ENCODE measurements around the gene UAP1L1.

The UAP1L1 gene

GRCh38 chr9:137053944-137054931, 23.1 kb upstream of the UAP1L1 start, which contains the start of gene ENTPD2:
TSS of gene ENTPD2 (minus strand) at chr9:137054061. CDS start at chr9:137053997, 64 bp downstream.
- H2AFZ ChIP-seq (ENCODE audit: low read depth, low read length, severe bottlenecking), result no peak within 1 kb of the TSS
- H3K9me2 ChIP-seq (replicated peaks; ENCODE audit: insufficient read depth, low read length), result no peaks in the 10 kb centered on the region
- no peaks in the 10 kb centered on the region for H3K9me3 ChIP-seq (ENCODE audit: insufficient read depth, low read length)
- no peaks in the 10 kb centered on the region for H3F3A ChIP-seq (ENCODE audit: insufficient read depth)
- no peak within 1 kb of the TSS for H3K4me3 ChIP-seq (ENCODE audit: insufficient read depth, low read length, poor library complexity, severe bottlenecking)
- H3K4me2 ChIP-seq (ENCODE audit: low read depth, low read length, poor library complexity, severe bottlenecking), result no peak within 1 kb of the TSS
- no peaks in the 10 kb centered on the region for H3K36me3 ChIP-seq (ENCODE audit: low read length)
- H3K27me3 ChIP-seq (ENCODE audit: low read length), result no peaks in the 10 kb centered on the region
- H4K20me1 ChIP-seq (ENCODE audit: low read depth, low read length), result no peaks in the 10 kb centered on the region
- no peak within 1 kb of the TSS for H3K27ac ChIP-seq (ENCODE audit: low read depth, low read length)
- no peaks in the 10 kb centered on the region for H3K79me2 ChIP-seq (ENCODE audit: insufficient read depth, low read length)
- no peak within 1 kb of the TSS for H3K9ac ChIP-seq (ENCODE audit: low read length)
- no peak for TF ChIP-seq CTCF (IDR thresholded peaks at IDR 0.05; ENCODE audit: insufficient read depth, low read length, poor library complexity, severe bottlenecking)
- TF ChIP-seq EZH2phosphoT487 (conservative IDR thresholded peaks at IDR 0.05; ENCODE audit: low read length), result no peak

GRCh38 chr9:137054932-137055384, 22.4 kb upstream of the UAP1L1 start:
- H3K9me2 ChIP-seq (replicated peaks; ENCODE audit: insufficient read depth, low read length), result no peaks in the 10 kb centered on the region
- H2AFZ ChIP-seq (ENCODE audit: low read depth, low read length, severe bottlenecking), result no peak overlapping the region
- no peak overlapping the region for H3K4me3 ChIP-seq (ENCODE audit: insufficient read depth, low read length, poor library complexity, severe bottlenecking)
- H4K20me1 ChIP-seq (ENCODE audit: low read depth, low read length), result no peaks in the 10 kb centered on the region
- H3F3A ChIP-seq (ENCODE audit: insufficient read depth), result no peaks in the 10 kb centered on the region
- no peaks in the 10 kb centered on the region for H3K9me3 ChIP-seq (ENCODE audit: insufficient read depth, low read length)
- H3K9ac ChIP-seq (ENCODE audit: low read length), result no peak overlapping the region
- TF ChIP-seq CTCF (IDR thresholded peaks at IDR 0.05; ENCODE audit: insufficient read depth, low read length, poor library complexity, severe bottlenecking), result no peak
- TF ChIP-seq EZH2phosphoT487 (conservative IDR thresholded peaks at IDR 0.05; ENCODE audit: low read length), result no peak
- no peak overlapping the region for H3K27ac ChIP-seq (ENCODE audit: low read depth, low read length)
- H3K27me3 ChIP-seq (ENCODE audit: low read length), result no peaks in the 10 kb centered on the region
- H3K4me2 ChIP-seq (ENCODE audit: low read depth, low read length, poor library complexity, severe bottlenecking), result no peak overlapping the region
- H3K36me3 ChIP-seq (ENCODE audit: low read length), result no peaks in the 10 kb centered on the region
- H3K79me2 ChIP-seq (ENCODE audit: insufficient read depth, low read length), result no peaks in the 10 kb centered on the region

- Histone ChIP-seq H3K27me3 (ENCODE audit: low read length) (no peaks in the 10 kb centered on the region), H3K79me2 (ENCODE audit: insufficient read depth, low read length) (no peaks in the 10 kb centered on the region), H3K27ac (ENCODE audit: low read depth, low read length) (no peak overlapping the region), H2AFZ (ENCODE audit: low read depth, low read length, severe bottlenecking) (no peak overlapping the region), H3K9me2 (replicated peaks; ENCODE audit: insufficient read depth, low read length) (no peaks in the 10 kb centered on the region), H3K9ac (ENCODE audit: low read length) (no peak overlapping the region), H3K4me2 (ENCODE audit: low read depth, low read length, poor library complexity, severe bottlenecking) (no peak overlapping the region), H3K4me3 (ENCODE audit: insufficient read depth, low read length, poor library complexity, severe bottlenecking) (no peak overlapping the region), H3K36me3 (ENCODE audit: low read length) (no peaks in the 10 kb centered on the region), H3F3A (ENCODE audit: insufficient read depth) (no peaks in the 10 kb centered on the region), H4K20me1 (ENCODE audit: low read depth, low read length) (no peaks in the 10 kb centered on the region), H3K9me3 (ENCODE audit: insufficient read depth, low read length) (no peaks in the 10 kb centered on the region)
- TF ChIP-seq EZH2phosphoT487 (conservative IDR thresholded peaks at IDR 0.05; ENCODE audit: low read length), result no peak
These were observed 21.6 kb upstream of the UAP1L1 start for GRCh38 chr9:137055385-137056364.

All from SU-DHL-6 (cell line).